ENCODE measurements around the gene PRND.
"Not testable (repeated sequence)": the region's sequence is repeated elsewhere in the genome, so short reads cannot be mapped to it uniquely, and the experiment has no call there.

PRND gene

GRCh38 chr20:4721719-4722118 is at the start of gene PRND:
Gene PRND, plus strand, starts transcription at chr20:4721909. Its CDS starts 2,643 bp downstream, at chr20:4724552.
- DNase-seq (ENCODE audit: low spot score), result no peak

- DNase-seq (ENCODE audit: low spot score), result no peak
These were observed 48.8 kb upstream of the PRND start for GRCh38 chr20:4672948-4673347.

- no peak for DNase-seq (ENCODE audit: low spot score)
These were observed 48.2 kb upstream of the PRND start for GRCh38 chr20:4673371-4674001.

- no peak for DNase-seq (ENCODE audit: low spot score)
These were observed 47.0 kb upstream of the PRND start for GRCh38 chr20:4674672-4675071.

- DNase-seq (ENCODE audit: low spot score), result no peak
These were observed 43.9 kb upstream of the PRND start for GRCh38 chr20:4677846-4678245.

- no peak for DNase-seq (ENCODE audit: low spot score)
These were observed 40.3 kb upstream of the PRND start for GRCh38 chr20:4681401-4681800.

- DNase-seq (ENCODE audit: low spot score), result no peak
These were observed 39.7 kb upstream of the PRND start for GRCh38 chr20:4681991-4682401.

GRCh38 chr20:4682682-4683081 is 39.0 kb upstream of the PRND start:
- DNase-seq (ENCODE audit: low spot score), result no peak

GRCh38 chr20:4683261-4683660 is 38.4 kb upstream of the PRND start:
- DNase-seq (ENCODE audit: low spot score), result peak; percentile 59

GRCh38 chr20:4684837-4685413 is 36.8 kb upstream of the PRND start:
- DNase-seq (ENCODE audit: low spot score), result no peak

- no peak for DNase-seq (ENCODE audit: low spot score)
These were observed 35.8 kb upstream of the PRND start for GRCh38 chr20:4685923-4686221.

GRCh38 chr20:4688305-4688704 is 33.4 kb upstream of the PRND start:
- no peak for DNase-seq (ENCODE audit: low spot score)

GRCh38 chr20:4689220-4689619 is 32.5 kb upstream of the PRND start:
- DNase-seq (ENCODE audit: low spot score), result no peak

- no peak for DNase-seq (ENCODE audit: low spot score)
These were observed 30.0 kb upstream of the PRND start for GRCh38 chr20:4691753-4692152.

- no peak for DNase-seq (ENCODE audit: low spot score)
These were observed 27.6 kb upstream of the PRND start for GRCh38 chr20:4694076-4694475.

GRCh38 chr20:4697189-4697830 is 24.4 kb upstream of the PRND start:
- DNase-seq (ENCODE audit: low spot score), result no peak

- no peak for DNase-seq (ENCODE audit: low spot score)
These were observed 23.9 kb upstream of the PRND start for GRCh38 chr20:4697831-4698221.

GRCh38 chr20:4699216-4699615 is 22.5 kb upstream of the PRND start:
- no peak for DNase-seq (ENCODE audit: low spot score)

GRCh38 chr20:4699957-4700356 is 21.8 kb upstream of the PRND start:
- no peak for DNase-seq (ENCODE audit: low spot score)

GRCh38 chr20:4702562-4703280 is 19.0 kb upstream of the PRND start:
- DNase-seq (ENCODE audit: low spot score), result no peak

GRCh38 chr20:4703281-4703676 is 18.4 kb upstream of the PRND start:
- no peak for DNase-seq (ENCODE audit: low spot score)

- DNase-seq (ENCODE audit: low spot score), result not testable (repeated sequence)
These were observed 14.8 kb upstream of the PRND start for GRCh38 chr20:4706941-4707340.

GRCh38 chr20:4708036-4708435 is 13.7 kb upstream of the PRND start:
- DNase-seq (ENCODE audit: low spot score), result no peak
